NCI-H146 treated with DMSO at 0.1 percent for 48 hours (cell line): ENCODE measurements around the gene WDR27.
"Not testable (repeated sequence)": the region's sequence is repeated elsewhere in the genome, so short reads cannot be mapped to it uniquely, and the experiment has no call there.

Source experiments
- DNase-seq: peaks from one replicate; lab custom pipeline; 2025; ENCODE audit not compliant: unreplicated experiment; lab: John Stamatoyannopoulos, UW

WDR27 gene

GRCh38 chr6:169533301-169534038 is 168.4 kb downstream of the WDR27 start:
- DNase-seq: no peak

DNA sequence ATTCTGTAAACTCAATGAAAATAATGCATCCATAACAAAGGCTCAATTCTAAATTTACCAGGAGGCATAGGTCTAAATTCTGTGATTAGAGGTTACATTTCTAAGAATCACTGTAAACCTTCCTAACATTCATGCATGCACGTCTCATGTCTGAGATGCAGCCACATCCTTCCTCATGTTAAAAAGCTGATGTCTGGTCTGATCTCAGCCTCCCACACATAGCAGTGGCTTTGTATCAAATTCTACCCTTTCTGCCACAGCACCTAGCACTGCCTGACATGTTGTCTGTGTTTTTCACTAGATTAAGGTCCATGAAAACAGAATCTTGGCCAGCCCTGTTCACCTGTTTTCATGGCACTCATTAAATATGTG is 171.1 kb downstream of the WDR27 start:
- DNase-seq: no peak

DNA sequence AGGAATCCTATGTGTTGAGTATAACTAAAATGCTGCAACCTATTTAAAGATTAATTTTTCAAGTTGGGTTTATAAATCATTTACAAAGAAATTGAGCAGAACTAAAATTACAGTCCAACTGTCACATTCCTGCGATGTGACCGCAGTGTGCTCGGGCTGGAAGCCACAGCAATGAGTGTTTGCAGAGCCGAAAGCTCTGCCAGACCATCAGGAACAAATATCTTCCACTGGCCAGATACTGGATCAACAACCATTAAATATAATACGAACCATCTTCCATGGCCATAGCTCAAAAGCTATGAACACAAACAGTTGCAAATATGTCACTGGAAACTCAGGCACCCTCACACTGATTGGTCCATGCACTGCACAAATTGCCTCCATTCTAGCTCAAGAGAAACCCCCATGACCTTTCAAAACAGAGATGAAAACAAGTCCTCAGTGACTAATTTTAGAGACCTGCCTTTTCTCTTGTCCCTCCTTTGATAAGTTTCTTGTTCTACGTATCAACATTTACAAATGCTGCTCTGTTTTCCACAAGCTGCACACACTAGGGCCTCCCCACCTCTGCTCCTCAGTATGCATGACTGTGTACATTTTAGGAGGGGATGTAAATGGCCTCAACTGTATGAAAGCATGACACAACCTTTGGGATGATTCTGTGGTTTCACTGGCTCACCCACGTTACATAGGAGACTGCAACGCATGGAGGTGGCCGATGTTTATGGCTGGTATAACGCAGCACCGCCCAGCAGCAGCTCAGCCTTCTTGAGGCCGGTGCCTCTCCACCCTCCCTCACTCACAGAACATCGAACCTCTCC is 171.7 kb downstream of the WDR27 start:
- DNase-seq: no peak

- no peak for DNase-seq
These were observed 173.1 kb downstream of the WDR27 start for GRCh38 chr6:169528755-169529154.

DNA sequence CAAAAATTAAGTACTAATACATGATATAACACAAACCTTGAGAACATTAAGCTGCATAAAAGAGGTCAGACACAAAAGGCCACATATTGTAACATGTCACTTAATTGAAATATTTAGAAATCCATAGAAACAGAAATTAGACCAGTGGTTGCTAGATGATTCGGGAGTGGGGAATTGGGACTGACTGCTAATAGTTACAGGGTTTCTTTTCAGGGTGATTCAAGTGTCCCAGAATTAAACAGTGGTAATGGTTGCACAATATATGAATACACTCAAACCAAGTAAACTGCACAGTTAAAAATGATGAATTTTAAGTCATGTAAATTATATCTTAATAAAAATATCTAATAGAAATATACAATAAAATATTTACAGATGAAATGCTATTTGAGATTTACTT is 174.5 kb downstream of the WDR27 start:
- no peak for DNase-seq

DNA sequence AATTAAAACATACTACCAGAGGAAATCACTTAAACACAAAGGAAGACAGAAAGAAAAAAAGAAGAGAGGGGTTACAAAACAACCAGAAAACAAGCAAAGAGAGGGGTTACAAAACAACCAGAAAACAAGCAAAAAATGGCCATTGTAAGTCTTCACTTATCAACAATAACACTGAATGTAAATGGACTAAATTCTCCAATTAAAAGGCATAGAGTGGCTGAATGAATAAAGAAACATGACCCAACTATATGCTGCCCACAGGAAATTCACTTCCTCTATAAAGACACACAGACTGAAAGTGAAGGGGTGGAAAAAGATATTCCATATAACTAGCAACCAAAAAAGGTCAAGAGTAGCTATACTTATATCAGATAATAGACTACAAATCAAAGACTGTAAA is 180.0 kb downstream of the WDR27 start:
- DNase-seq: no peak

- DNase-seq: no peak
These were observed 181.7 kb downstream of the WDR27 start for GRCh38 chr6:169520104-169520503.

- no peak for DNase-seq
These were observed 183.4 kb downstream of the WDR27 start for GRCh38 chr6:169518451-169518850.

DNA sequence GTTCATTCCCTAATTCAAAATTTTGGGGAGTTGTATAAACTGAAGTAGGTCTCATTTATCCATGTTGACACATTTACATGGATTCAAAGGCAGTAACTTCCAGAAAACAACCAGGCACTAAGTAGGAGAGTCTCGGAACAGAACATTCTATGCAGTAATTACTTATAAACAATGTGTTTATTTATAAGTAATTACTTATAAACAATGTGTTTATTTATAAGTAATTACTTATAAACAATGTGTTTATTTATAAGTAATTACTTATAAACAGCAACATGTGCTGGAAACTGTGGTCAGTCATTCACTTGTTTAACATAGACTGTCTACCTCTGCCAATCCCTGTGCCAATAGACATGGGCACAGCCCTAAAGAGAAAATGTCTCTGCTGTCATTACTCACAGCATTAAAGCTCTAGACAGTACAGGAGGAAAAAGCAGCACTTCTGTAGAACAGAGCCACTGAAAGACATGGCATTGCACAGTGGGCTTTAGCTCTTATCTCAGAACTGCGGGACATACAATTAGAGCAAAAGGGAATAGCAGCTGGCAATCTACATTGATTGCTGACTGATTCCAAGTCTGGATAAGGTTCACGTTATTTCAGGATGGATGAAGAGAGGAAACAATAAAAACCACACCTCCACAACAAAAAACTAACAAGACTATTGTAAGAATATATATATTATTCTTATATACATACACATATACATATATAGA is 188.2 kb downstream of the WDR27 start:
- DNase-seq: peak; percentile 68

- DNase-seq: not testable (repeated sequence)
These were observed 190.0 kb downstream of the WDR27 start for GRCh38 chr6:169511785-169512184.

DNA sequence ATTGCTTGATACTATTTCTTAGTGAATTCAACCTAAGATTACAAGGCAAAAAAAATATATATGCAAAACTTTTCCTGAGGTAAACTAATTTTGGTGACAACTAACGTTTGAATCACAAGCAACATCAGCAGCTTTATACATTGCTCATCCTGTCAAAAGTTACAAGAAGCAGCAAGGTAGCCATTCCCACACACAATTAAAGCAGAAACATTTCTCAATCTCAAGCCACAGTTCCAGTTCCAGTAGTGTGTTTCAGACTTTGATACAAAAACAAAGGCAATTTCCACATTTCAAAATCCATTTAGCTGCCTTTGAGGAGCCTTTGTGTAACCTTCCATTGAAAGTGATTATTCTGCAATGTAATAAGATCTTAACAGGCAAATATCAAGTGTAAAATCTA is 191.0 kb downstream of the WDR27 start:
- no peak for DNase-seq

- no peak for DNase-seq
These were observed 193.4 kb downstream of the WDR27 start for GRCh38 chr6:169508452-169508851.

DNA sequence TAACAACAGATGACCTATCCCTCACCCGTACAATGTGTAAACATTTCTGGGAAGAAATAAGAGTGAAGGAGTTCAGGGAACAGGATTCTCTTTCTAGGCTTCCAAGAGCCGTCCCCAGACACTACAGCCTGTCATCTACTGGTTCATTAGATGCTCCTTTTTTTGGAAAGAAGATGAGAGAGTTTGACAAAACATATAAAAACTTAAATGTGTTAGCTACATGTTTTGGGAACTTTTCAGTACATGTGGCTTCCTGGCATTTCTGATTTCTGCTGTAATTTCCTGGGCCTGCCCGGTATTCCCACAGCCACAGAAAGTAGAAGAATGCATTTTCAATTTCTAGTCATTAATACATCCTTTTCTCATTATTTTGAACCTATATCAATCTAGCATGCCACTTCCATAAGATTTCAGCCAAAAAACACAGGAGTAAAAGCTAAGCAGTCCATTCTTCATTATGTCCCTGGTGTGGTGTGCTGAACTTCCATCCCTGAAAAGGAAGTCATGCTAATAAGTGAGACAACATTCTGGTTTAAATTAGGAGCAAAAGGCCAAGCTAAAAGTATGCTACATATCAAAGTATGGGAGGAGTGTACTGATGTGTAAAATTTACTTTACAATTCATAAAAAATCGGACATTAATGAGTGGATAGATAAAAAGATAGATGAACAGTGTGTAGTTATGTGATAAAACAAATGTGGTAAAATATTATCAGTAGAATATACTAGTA is 198.2 kb downstream of the WDR27 start:
- no peak for DNase-seq

GRCh38 chr6:169502445-169502844 is 199.4 kb downstream of the WDR27 start:
- no peak for DNase-seq

- no peak for DNase-seq
These were observed 200.0 kb downstream of the WDR27 start for GRCh38 chr6:169501777-169502313.

- DNase-seq: no peak
These were observed 200.7 kb downstream of the WDR27 start for GRCh38 chr6:169501128-169501527.

DNA sequence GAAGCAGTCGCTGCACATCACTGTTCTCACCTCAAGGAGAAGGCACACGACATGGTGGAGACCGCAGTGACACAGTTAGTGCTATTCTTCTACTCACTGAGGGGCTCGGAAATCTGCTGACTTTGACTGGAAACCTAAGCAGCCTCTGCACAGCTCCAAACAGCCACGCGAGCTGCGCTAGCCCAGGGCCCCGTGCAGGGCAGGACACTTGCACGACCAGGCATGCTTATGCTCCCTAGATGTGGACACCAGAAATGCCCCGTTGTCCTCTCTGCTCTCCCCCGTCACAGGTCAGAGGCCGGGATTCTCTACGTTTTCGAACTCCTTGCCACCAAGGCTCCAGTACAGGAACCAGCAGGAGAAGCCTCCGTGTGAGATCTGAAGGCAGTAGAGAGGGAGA is 201.1 kb downstream of the WDR27 start:
- no peak for DNase-seq

GRCh38 chr6:169499848-169500247 is 202.0 kb downstream of the WDR27 start:
- DNase-seq: no peak

DNA sequence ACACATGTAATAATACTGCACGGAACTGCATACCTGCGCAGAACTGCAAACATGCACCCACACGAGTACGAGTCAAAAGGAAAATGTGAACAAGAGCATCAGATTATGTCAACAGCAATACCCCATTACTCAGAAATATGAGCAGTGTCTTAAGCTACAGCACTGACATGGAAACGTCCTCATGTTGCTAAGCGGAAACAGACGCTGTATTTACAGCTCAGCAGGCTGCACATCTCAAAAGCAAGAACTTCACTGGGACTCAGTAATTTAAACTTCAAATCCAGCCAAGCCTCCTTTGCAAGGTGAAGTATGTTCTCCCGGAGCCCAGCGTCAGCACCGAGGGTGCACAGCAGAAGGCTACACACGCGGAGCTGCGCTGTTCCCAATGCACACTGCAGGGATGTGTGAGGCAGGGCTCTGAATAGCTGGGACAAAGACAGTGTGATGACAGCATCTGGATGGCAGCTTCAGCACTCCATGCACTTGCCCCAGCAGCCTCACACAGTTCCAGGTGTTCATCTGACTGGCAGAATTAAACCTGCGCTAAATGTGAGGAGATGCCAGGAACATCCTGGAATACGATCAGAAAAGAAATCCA is 202.8 kb downstream of the WDR27 start:
- no peak for DNase-seq

GRCh38 chr6:169495601-169496000 is 206.2 kb downstream of the WDR27 start:
- no peak for DNase-seq

DNA sequence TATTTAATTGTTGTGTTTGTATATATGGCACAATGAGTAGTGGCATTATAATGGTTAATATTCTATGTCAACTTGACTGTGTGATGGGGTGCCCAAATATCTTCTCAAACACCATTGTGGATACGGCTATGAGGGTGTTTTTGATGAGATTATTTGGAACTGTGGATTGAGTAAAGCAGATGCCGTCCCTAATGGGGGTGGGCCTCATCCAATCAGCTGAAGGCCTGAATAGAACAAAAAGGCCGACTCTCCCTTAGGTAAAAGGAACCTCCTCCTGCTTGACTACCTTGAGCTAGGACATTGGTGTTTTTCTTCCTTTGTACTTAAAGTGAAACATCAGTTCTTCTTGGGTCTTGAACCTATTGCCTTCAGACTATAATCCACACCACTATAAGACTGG is 207.8 kb downstream of the WDR27 start:
- no peak for DNase-seq
